GM10266 (cell line): ENCODE data around the gene DNAH14.

ENCODE experiments used
- DNase-seq: peaks from one replicate; pipeline ENCODE4 v3.0.0; 2012; ENCODE audit errors: extremely low spot score
- CTCF ChIP-seq: IDR thresholded peaks from 2 replicates; pipeline ENCODE4 v1.5.1; 2012; ENCODE audit warnings: mild to moderate bottlenecking, low read depth; ENCODE audit not compliant: control insufficient read depth, insufficient read depth; ENCODE audit errors: missing control alignments

Gene DNAH14

GRCh38 chr1:225434046-225434445 lies 504.6 kb downstream of the DNAH14 start:
- DNase-seq = no peak
- TF ChIP-seq CTCF = no peak

- no peak for TF ChIP-seq CTCF
- no peak for DNase-seq
These were observed 505.6 kb downstream of the DNAH14 start for GRCh38 chr1:225435076-225435475.

GRCh38 chr1:225435487-225435886 lies 506.0 kb downstream of the DNAH14 start:
- TF ChIP-seq CTCF = no peak
- no peak for DNase-seq

- TF ChIP-seq CTCF = no peak
- DNase-seq = no peak
These were observed 506.5 kb downstream of the DNAH14 start for GRCh38 chr1:225435957-225436392.

- TF ChIP-seq CTCF = no peak
- no peak for DNase-seq
These were observed 508.4 kb downstream of the DNAH14 start for GRCh38 chr1:225437710-225438437.

- TF ChIP-seq CTCF = no peak
- no peak for DNase-seq
These were observed 511.1 kb downstream of the DNAH14 start for GRCh38 chr1:225440380-225441221.

- TF ChIP-seq CTCF = peak; percentile 48
- DNase-seq = no peak
These were observed 512.0 kb downstream of the DNAH14 start for GRCh38 chr1:225441314-225442122.
